ENCODE data around the gene AKAP7. TPM values are rescaled to one million over a fixed set of nuclear protein-coding genes. Genes with fewer than 3 reads are reported as not detected.
"Not testable (repeated sequence)": the region's sequence is repeated elsewhere in the genome, so short reads cannot be mapped to it uniquely, and the experiment has no call there.

The AKAP7 gene
- total RNA-seq (10 to 100 TPM; 12.5 to 25.0 TPM), polyA plus RNA-seq (1 to 10 TPM; 4.2 to 4.7 TPM)
- long read RNA-seq, donor 1, transcript AKAP7-202 (2 exons, 2,461 nt) = major isoform, 14 of 14 reads
- long read RNA-seq, donor 1, partial matches to known transcripts = 0 of 14 reads
- long read RNA-seq, donor 1, other reads (novel, unspliced or antisense) = 0 of 14 reads
- long read RNA-seq, donor 2, partial matches to known transcripts = 8 of 12 reads
- long read RNA-seq, donor 2, other reads (novel, unspliced or antisense) = 0 of 12 reads
- long read RNA-seq, donor 3, partial matches to known transcripts = 0 of 5 reads
- long read RNA-seq, donor 3, other reads (novel, unspliced or antisense) = 0 of 5 reads
- long read RNA-seq, donor 4 = 0 reads
- long read RNA-seq, donor 5, transcript AKAP7-202 (2 exons, 2,461 nt) = major isoform, 5 of 12 reads
- long read RNA-seq, donor 5, partial matches to known transcripts = 6 of 12 reads
- long read RNA-seq, donor 5, other reads (novel, unspliced or antisense) = 0 of 12 reads

DNA sequence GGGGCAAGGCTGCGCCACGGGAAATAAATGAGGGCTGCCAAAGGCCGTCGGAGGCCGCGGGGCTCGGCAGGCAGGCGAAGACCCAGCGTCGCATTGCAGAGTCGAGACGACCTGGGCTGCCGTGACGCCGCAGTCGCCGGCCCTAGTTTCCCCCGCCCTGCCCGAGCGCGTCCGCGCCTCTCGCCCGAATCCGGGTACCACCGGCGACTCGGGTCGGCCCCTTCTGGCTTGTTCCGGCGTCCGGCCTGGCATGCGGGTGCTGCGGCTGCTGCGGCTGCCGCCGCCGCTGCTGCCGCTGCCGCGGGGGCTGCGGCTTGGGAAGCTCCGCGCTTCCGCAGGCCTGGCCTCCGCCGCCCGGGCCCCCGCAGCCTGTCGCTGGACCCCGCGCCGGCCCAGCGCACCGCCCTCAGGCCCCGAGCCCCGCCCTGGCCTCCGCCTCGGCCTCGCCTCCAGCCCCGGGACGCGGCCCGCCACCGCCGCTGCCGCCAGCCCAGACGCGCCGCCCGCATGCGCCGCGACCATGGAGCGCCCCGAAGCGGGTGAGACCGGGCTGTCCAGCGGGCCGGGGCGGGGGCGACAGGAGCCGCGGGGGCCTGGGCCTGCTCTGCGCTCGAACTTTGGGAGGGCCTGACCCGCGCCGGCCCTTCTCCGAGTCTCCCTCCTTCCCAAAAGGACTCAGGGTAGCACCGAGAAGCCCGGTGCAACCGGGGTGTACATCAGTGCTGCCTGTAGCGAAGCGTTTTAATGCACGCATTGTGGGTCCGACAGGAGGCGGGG is at the start of gene AKAP7:
Gene AKAP7 (plus strand): TSS at position 224 of the 777 bp plus-strand sequence. CDS start 297 bp downstream, at position 521.
- H3K4me3 ChIP-seq = peak within 1 kb of the TSS; percentile 76
- peaks cover 0 to 10% (median 0%) of the 10 kb centered on the region in 5 donors for H3K4me1 ChIP-seq (ENCODE audit: control insufficient read depth in 5 of 5, insufficient read depth in 5 of 5, low read length in 5 of 5)

DNA sequence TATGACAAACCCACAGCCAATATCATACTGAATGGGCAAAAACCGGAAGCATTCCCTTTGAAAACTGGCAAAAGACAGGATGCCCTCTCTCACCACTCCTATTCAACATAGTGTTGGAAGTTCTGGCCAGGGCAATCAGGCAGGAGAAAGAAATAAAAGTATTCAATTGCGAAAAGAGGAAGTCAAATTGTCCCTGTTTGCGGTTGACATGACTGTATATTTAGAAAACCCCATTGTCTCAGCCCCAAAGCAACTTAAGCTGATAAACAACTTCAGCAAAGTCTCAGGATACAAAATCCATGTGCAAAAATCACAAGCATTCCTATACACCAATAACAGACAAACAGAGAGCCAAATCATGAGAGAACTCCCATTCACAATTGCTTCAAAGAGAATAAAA is 44.9 kb upstream of the AKAP7 start:
- ATAC-seq (ENCODE audit: insufficient read depth, low FRiP score); H3K4me3 ChIP-seq; H3K27ac ChIP-seq (ENCODE audit: low read depth in 1 of 2, low read length in 1 of 2); H3K27me3 ChIP-seq (ENCODE audit: control insufficient read depth in 3 of 3, insufficient read depth in 3 of 3, low read length in 2 of 3); H3K9ac ChIP-seq (ENCODE audit: insufficient read depth in 1 of 2, low read length in 2 of 2); H3K9me3 ChIP-seq (ENCODE audit: control insufficient read depth in 4 of 4, insufficient read depth in 3 of 4, low read length in 3 of 4); DNase-seq; H3K36me3 ChIP-seq (ENCODE audit: control insufficient read depth in 4 of 4, insufficient read depth in 4 of 4, low read length in 4 of 4); H3K4me1 ChIP-seq (ENCODE audit: control insufficient read depth in 5 of 5, insufficient read depth in 5 of 5, low read length in 5 of 5): not testable (repeated sequence)
- 55 to 68% methylated on average over 3 of the region's 3 CpGs for WGBS, 2 donors

More for the DNA sequence above, at the start of gene AKAP7:
- H3K27ac ChIP-seq (ENCODE audit: low read depth in 1 of 2, low read length in 1 of 2) = peak within 1 kb of the TSS; percentile 92 to 93
- TF ChIP-seq, protein P1, sequence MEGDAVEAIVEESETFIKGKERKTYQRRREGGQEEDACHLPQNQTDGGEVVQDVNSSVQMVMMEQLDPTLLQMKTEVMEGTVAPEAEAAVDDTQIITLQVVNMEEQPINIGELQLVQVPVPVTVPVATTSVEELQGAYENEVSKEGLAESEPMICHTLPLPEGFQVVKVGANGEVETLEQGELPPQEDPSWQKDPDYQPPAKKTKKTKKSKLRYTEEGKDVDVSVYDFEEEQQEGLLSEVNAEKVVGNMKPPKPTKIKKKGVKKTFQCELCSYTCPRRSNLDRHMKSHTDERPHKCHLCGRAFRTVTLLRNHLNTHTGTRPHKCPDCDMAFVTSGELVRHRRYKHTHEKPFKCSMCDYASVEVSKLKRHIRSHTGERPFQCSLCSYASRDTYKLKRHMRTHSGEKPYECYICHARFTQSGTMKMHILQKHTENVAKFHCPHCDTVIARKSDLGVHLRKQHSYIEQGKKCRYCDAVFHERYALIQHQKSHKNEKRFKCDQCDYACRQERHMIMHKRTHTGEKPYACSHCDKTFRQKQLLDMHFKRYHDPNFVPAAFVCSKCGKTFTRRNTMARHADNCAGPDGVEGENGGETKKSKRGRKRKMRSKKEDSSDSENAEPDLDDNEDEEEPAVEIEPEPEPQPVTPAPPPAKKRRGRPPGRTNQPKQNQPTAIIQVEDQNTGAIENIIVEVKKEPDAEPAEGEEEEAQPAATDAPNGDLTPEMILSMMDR (IDR thresholded peaks at IDR 0.05; ENCODE audit: control extremely low read depth, extremely low read depth) = no peak
- H3K9me3 ChIP-seq (ENCODE audit: control insufficient read depth in 4 of 4, insufficient read depth in 3 of 4, low read length in 3 of 4) = no peaks in the 10 kb centered on the region
- 1% methylated on average over 66 to 99 of the region's 99 CpGs for WGBS, 2 donors
- ATAC-seq (ENCODE audit: insufficient read depth, low FRiP score) (peak; percentile 89), DNase-seq (peak; percentile 84 to 87 (median 87))
- no peaks in the 10 kb centered on the region for H3K36me3 ChIP-seq (ENCODE audit: control insufficient read depth in 4 of 4, insufficient read depth in 4 of 4, low read length in 4 of 4)
- peak within 1 kb of the TSS; percentile 78 to 85 for H3K9ac ChIP-seq (ENCODE audit: insufficient read depth in 1 of 2, low read length in 2 of 2)
- H3K27me3 ChIP-seq (ENCODE audit: control insufficient read depth in 3 of 3, insufficient read depth in 3 of 3, low read length in 2 of 3) = no peaks in the 10 kb centered on the region

DNA sequence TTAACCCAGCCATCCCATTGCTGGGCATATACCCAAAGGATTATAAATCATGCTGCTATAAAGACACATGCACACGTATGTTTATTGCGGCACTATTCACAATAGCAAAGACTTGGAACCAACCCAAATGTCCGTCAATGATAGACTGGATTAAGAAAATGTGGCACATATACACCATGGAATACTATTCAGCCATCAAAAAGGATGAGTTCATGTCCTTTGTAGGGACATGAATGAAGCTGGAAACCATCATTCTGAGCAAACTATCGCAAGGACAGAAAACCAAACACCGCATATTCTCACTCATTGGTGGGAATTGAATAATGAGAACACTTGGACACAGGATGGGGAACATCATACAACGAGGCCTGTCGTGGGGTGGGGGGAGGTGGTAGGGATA is 43.3 kb upstream of the AKAP7 start:
- not testable (repeated sequence) for H3K4me3 ChIP-seq

DNA sequence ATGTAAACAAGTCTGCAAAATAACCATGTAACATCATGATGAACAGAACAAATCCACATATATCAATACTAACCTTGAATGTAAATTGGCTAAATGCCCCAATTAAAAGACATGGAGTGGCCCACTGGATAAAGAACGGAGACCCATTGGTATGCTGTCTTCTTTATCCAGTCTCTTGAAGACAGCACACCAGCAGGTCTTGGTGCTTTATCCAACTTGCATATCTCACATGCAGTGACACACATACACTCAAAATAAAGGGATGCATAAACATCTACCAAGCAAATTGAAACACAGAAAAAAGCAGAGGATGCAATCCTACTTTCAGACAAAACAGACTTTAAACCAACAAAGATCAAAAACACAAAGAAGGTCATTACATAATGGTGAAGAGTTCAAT is 41.9 kb upstream of the AKAP7 start:
- Histone ChIP-seq H3K9me3 (ENCODE audit: control insufficient read depth in 4 of 4, insufficient read depth in 3 of 4, low read length in 3 of 4) (peaks cover 0 to 5% (median 2%) of the 10 kb centered on the region in 4 donors), H3K27me3 (ENCODE audit: control insufficient read depth in 3 of 3, insufficient read depth in 3 of 3, low read length in 2 of 3) (no peaks in the 10 kb centered on the region), H3K36me3 (ENCODE audit: control insufficient read depth in 4 of 4, insufficient read depth in 4 of 4, low read length in 4 of 4) (no peaks in the 10 kb centered on the region), H3K27ac (ENCODE audit: low read depth in 1 of 2, low read length in 1 of 2) (no peak overlapping the region), H3K9ac (ENCODE audit: insufficient read depth in 1 of 2, low read length in 2 of 2) (no peak overlapping the region), H3K4me1 (ENCODE audit: control insufficient read depth in 5 of 5, insufficient read depth in 5 of 5, low read length in 5 of 5) (no peaks in the 10 kb centered on the region), H3K4me3 (no peak overlapping the region)
- DNase-seq (no peak), ATAC-seq (ENCODE audit: insufficient read depth, low FRiP score) (no peak)
- WGBS, 2 donors = 94 to 97% methylated on average over 1 of the region's 1 CpG
- TF ChIP-seq, protein P1 (IDR thresholded peaks at IDR 0.05; ENCODE audit: control extremely low read depth, extremely low read depth) = no peak

More for the DNA sequence above, 43.3 kb upstream of the AKAP7 start:
- not testable (repeated sequence) for H3K27ac ChIP-seq (ENCODE audit: low read depth in 1 of 2, low read length in 1 of 2); H3K4me1 ChIP-seq (ENCODE audit: control insufficient read depth in 5 of 5, insufficient read depth in 5 of 5, low read length in 5 of 5); H3K9ac ChIP-seq (ENCODE audit: insufficient read depth in 1 of 2, low read length in 2 of 2); DNase-seq; ATAC-seq (ENCODE audit: insufficient read depth, low FRiP score); H3K27me3 ChIP-seq (ENCODE audit: control insufficient read depth in 3 of 3, insufficient read depth in 3 of 3, low read length in 2 of 3); H3K36me3 ChIP-seq (ENCODE audit: control insufficient read depth in 4 of 4, insufficient read depth in 4 of 4, low read length in 4 of 4); H3K9me3 ChIP-seq (ENCODE audit: control insufficient read depth in 4 of 4, insufficient read depth in 3 of 4, low read length in 3 of 4)
- 95 to 98% methylated on average over 6 to 7 of the region's 7 CpGs for WGBS, 2 donors

Data from lung (tissue), 16 donors.